Mesodermal cell (in vitro differentiated cells): ENCODE data around the gene KRT86.
"Not testable (repeated sequence)": the region's sequence is repeated elsewhere in the genome, so short reads cannot be mapped to it uniquely, and the experiment has no call there.

Experiments
- H3K27ac ChIP-seq: 2 replicates; pipeline ENCODE4 v1.7.0; 2013; ENCODE audit warnings: mild to moderate bottlenecking, low read depth, low read length, moderate library complexity; ENCODE audit not compliant: severe bottlenecking
- H3K36me3 ChIP-seq: 2 replicates; pipeline ENCODE4 v1.7.1; 2013; ENCODE audit warnings: mild to moderate bottlenecking, low read length, moderate library complexity; ENCODE audit not compliant: control insufficient read depth, insufficient read depth
- H3K4me1 ChIP-seq: one replicate; pipeline ENCODE4 v1.7.1; 2013; ENCODE audit warnings: mild to moderate bottlenecking, low read length; ENCODE audit not compliant: insufficient read depth, control insufficient read depth, poor library complexity, severe bottlenecking
- H3K4me3 ChIP-seq: 2 replicates; pipeline ENCODE4 v1.7.0; 2013; ENCODE audit warnings: low read length, control low read depth, mild to moderate bottlenecking; ENCODE audit not compliant: insufficient read depth, poor library complexity, severe bottlenecking; ENCODE audit errors: extremely low read depth
- H3K9me3 ChIP-seq: 2 replicates; pipeline ENCODE4 v1.7.1; 2013; ENCODE audit warnings: mild to moderate bottlenecking, low read length, moderate library complexity; ENCODE audit not compliant: control insufficient read depth
- WGBS, 2 experiments: methylation state at CpG; one replicate each; pipeline ENCODE4 v1.1.5; 2013; ENCODE audit warnings: missing lambda C conversion rate in 2 of 2; ENCODE audit not compliant: insufficient coverage in 2 of 2; 5-methylcytosine and 5-hydroxymethylcytosine counted together

Gene KRT86

DNA sequence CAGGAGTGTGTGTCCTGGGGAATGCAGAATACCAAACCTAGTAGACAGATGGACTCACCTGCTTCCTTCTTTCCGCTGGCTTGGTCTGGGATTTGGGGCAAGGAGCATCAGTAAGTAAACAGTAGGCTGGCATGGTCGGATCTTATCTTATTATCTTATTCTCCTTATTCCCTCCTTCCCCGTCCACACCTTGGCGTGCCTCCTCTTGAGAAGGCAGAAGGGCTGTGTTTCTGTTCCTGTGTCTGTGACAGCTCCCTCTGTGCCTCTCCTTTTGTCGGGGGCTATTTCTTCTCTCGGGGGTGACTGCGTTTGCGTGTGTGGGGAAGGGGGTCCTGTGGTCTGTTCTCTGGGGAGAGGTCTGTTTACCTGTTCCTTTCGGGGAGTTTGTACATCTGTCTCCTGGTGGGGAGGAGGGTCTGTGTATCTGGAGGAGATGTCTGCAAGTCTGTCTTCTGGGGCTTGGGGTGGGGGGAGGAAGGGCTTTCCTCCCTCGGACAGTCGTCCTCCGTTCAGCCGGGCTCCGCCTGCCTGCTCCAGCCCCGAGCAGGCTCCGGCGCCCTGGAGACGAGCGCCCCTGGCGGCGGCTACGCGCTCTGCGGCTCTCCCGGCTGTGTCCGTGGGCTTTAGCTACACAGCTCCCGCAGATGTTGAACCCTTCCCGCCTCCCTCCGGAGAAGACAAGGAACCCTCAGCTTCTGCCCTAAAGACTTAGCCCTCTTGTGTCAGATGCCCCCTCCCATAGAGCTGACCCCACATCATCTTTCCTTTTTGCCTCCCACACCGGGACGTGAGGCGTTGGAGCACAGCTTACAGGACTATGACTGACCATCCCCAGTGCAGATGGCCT, 4.4 kb downstream of the KRT86 start:
- Histone ChIP-seq H3K4me3 (no peak overlapping the region), H3K27ac (no peak overlapping the region), H3K9me3 (no peaks in the 10 kb centered on the region), H3K4me1 (peaks cover 21% of the 10 kb centered on the region), H3K36me3 (no peaks in the 10 kb centered on the region)
- 19 to 26% methylated on average over 19 to 25 of the region's 32 CpGs for WGBS, 2 experiments

- WGBS, 2 experiments = 89 to 91% methylated on average over 6 to 10 of the region's 14 CpGs
- Histone ChIP-seq H3K4me1 (peaks cover 21% of the 10 kb centered on the region), H3K27ac (no peak overlapping the region), H3K36me3 (no peaks in the 10 kb centered on the region), H3K4me3 (no peak overlapping the region), H3K9me3 (no peaks in the 10 kb centered on the region)
Measured at GRCh38 chr12:52279422-52280318, 5.2 kb downstream of the KRT86 start.

DNA sequence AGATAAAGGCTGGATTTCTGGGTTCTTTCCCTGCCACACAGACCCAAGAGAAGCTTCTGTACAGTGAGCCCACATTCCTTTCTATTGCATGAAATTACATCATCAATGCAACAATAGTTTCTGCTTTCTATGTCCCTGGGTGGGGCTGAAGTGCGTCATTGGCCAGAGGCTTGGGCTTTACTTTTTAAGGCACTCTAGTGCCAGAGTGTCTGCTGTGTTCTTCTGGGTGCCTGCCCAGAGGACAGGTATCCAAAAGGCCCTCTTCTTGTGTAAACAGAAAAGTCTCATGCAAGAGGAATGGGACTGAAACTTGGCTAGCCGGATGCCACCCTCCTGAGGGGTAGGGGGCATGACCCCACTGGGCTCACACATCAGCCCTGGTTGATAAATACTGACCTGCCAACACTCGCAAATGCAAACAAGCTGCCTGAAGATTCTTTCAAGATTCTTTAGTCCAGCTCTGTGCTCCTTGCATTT, 5.9 kb downstream of the KRT86 start:
- H3K27ac ChIP-seq = peak overlapping the region; percentile 53

DNA sequence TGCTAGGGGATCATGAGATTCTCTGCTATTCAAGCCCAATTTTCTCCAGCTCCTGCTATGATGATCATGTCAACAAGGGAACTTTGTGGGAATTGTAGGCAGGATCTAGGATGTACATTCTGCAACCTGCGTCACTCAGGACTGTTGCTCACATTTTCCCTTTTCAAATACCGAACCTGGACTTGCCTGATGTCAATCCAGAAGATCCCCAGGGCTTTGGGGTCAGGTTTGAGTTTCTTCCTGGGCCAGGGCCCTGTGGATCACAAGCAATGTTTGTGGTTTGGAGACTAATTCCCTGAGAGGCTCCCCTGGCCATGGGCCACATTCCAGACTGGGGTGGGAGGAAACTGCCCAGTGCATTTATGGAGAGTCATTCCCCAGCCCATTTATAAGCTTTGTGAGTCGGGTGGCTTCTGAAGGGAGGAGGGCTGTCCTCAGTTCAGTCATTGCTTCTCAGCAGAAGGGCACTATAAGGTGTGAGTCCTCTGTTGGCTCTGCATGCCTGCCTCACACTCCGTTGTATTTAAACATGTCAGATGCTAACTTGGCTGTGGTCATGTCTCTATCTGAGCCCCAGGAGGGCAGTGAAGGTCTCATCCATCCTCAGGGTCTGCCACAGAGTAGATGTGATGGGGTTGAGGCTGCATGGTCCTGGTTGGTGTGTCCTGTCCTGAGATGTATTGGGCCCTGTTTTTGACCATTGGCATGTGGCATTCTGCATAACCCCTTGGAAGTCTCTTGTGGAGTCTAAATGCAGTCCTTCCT, 6.5 kb downstream of the KRT86 start:
- no peak overlapping the region for H3K4me3 ChIP-seq
- H3K9me3 ChIP-seq = no peaks in the 10 kb centered on the region
- H3K36me3 ChIP-seq = no peaks in the 10 kb centered on the region
- WGBS, 2 experiments = 83 to 87% methylated on average over 2 to 4 of the region's 4 CpGs
- peaks cover 21% of the 10 kb centered on the region for H3K4me1 ChIP-seq
- H3K27ac ChIP-seq = peak overlapping the region; percentile 53

More for the DNA sequence above, 5.9 kb downstream of the KRT86 start:
- Histone ChIP-seq H3K4me1 (peaks cover 21% of the 10 kb centered on the region), H3K4me3 (no peak overlapping the region), H3K9me3 (no peaks in the 10 kb centered on the region), H3K36me3 (no peaks in the 10 kb centered on the region)
- WGBS, 2 experiments = 80 to 89% methylated on average over 3 of the region's 3 CpGs

GRCh38 chr12:52284562-52285171, 10.2 kb downstream of the KRT86 start:
- Histone ChIP-seq H3K36me3 (no peaks in the 10 kb centered on the region), H3K27ac (no peak overlapping the region), H3K4me1 (peaks cover 16% of the 10 kb centered on the region), H3K9me3 (no peaks in the 10 kb centered on the region), H3K4me3 (no peak overlapping the region)
- 80 to 83% methylated on average over 1 of the region's 4 CpGs for WGBS, 2 experiments

GRCh38 chr12:52285172-52285745, 10.8 kb downstream of the KRT86 start:
- no peaks in the 10 kb centered on the region for H3K9me3 ChIP-seq
- WGBS, 2 experiments = 79% methylated on average over 2 of the region's 2 CpGs; no CpG with 5 or more reads in 1 of the 2 experiments
- no peaks in the 10 kb centered on the region for H3K36me3 ChIP-seq
- no peak overlapping the region for H3K27ac ChIP-seq
- H3K4me3 ChIP-seq = no peak overlapping the region
- peaks cover 16% of the 10 kb centered on the region for H3K4me1 ChIP-seq

DNA sequence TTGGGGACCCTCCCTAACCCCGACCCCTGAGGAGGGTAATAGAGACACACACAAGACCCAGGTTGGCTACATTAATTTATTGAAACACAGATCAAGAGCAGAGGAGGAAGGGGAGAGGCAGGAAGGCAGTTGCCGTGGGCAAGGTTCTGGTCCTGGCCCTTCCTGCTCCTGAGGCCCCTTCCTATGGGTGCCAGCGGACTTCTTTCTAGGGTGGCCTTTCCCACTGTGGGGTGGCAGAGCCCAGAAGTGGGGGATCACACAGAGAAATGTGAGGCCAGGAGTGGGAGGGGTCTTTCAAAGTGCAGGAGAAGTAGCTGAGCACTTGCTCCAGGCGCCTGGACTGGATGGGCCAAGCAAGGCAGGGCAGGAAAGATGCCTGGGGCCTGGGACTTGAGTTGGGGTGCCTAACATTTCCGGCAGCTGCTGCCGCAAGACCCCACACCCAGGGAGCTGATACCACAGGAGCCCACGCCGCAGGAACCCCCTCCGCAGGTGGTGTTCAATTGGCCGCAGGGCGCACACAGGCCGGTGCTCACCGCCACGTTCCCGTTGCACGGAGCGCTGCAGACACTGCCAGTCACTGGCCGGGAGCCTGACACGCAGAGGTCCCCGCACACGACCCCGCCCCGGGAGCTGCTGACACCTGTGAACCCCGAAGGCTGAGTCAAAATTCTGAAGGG, 11.5 kb downstream of the KRT86 start:
- no peaks in the 10 kb centered on the region for H3K36me3 ChIP-seq
- no peak overlapping the region for H3K4me3 ChIP-seq
- no peak overlapping the region for H3K27ac ChIP-seq
- peaks cover 9% of the 10 kb centered on the region for H3K4me1 ChIP-seq
- 87 to 92% methylated on average over 20 to 22 of the region's 24 CpGs for WGBS, 2 experiments
- no peaks in the 10 kb centered on the region for H3K9me3 ChIP-seq

GRCh38 chr12:52286857-52287785, 12.7 kb downstream of the KRT86 start:
- H3K4me3 ChIP-seq, H3K27ac ChIP-seq, H3K4me1 ChIP-seq, H3K9me3 ChIP-seq, H3K36me3 ChIP-seq: not testable (repeated sequence)
- WGBS, 2 experiments = 92 to 97% methylated on average over 3 to 5 of the region's 21 CpGs
